Gastrocnemius medialis (tissue), 4 donors: ENCODE measurements around the gene TRA2B.

ENCODE experiments used
- POLR2A ChIP-seq, 2 donors: fragments of 450-650 bp; IDR thresholded peaks; one replicate each; pipeline ENCODE4 v1.6.1; 2017; ENCODE audit warnings: antibody characterized with exemption in 2 of 2, mild to moderate bottlenecking in 2 of 2, moderate library complexity in 2 of 2
- TF ChIP-seq, protein P1 (sequence below), 5 experiments: fragments of 450-650 bp in 3 of 5; fragments of 200-600 bp in 2 of 5; sonication (generic) in 2 of 5; IDR thresholded peaks in 4 of 5; conservative IDR thresholded peaks in 1 of 5; 1 replicate in 4 of 5; 2 replicates in 1 of 5; pipeline ENCODE4 v1.5.1; 2016 to 2019; ENCODE audit warnings: antibody characterized with exemption in 5 of 5, mild to moderate bottlenecking in 3 of 5, moderate library complexity in 3 of 5

DNA sequence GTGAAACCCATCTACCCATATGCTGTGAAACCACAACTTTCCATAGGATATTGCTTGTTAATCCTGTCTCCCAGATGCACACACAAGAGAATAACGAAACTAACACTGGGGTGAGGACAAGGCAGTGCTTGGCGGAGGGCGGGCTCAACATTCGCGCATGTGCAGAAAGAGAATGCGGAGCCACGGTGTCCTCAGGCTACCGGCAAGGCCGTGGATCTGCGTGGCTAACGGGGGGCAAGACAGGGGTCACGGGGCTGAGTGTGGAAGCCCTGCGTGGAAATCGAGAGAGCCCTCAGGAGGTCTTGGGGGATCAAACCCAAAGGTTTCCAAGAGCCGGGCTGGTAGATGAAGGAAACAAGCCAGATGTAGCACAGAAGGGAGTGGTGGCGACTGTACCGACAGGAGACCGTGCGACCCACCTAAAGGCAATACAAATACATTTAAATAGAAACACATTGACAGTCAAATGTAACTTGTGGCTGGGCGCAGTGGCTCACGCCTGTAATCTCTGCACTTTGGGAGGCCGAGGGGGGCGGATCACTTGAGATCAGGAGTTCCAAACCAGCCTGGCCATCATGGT, 48.5 kb upstream of the TRA2B start:
- no peak for TF ChIP-seq POLR2A (IDR thresholded peaks at IDR 0.05)
- TF ChIP-seq, protein P1, sequence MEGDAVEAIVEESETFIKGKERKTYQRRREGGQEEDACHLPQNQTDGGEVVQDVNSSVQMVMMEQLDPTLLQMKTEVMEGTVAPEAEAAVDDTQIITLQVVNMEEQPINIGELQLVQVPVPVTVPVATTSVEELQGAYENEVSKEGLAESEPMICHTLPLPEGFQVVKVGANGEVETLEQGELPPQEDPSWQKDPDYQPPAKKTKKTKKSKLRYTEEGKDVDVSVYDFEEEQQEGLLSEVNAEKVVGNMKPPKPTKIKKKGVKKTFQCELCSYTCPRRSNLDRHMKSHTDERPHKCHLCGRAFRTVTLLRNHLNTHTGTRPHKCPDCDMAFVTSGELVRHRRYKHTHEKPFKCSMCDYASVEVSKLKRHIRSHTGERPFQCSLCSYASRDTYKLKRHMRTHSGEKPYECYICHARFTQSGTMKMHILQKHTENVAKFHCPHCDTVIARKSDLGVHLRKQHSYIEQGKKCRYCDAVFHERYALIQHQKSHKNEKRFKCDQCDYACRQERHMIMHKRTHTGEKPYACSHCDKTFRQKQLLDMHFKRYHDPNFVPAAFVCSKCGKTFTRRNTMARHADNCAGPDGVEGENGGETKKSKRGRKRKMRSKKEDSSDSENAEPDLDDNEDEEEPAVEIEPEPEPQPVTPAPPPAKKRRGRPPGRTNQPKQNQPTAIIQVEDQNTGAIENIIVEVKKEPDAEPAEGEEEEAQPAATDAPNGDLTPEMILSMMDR (IDR thresholded peaks at IDR 0.05 in 4 of 5, conservative IDR thresholded peaks at IDR 0.05 in 1 of 5) = no peak
